ENCODE data around the gene GHRL.

Gene GHRL

DNA sequence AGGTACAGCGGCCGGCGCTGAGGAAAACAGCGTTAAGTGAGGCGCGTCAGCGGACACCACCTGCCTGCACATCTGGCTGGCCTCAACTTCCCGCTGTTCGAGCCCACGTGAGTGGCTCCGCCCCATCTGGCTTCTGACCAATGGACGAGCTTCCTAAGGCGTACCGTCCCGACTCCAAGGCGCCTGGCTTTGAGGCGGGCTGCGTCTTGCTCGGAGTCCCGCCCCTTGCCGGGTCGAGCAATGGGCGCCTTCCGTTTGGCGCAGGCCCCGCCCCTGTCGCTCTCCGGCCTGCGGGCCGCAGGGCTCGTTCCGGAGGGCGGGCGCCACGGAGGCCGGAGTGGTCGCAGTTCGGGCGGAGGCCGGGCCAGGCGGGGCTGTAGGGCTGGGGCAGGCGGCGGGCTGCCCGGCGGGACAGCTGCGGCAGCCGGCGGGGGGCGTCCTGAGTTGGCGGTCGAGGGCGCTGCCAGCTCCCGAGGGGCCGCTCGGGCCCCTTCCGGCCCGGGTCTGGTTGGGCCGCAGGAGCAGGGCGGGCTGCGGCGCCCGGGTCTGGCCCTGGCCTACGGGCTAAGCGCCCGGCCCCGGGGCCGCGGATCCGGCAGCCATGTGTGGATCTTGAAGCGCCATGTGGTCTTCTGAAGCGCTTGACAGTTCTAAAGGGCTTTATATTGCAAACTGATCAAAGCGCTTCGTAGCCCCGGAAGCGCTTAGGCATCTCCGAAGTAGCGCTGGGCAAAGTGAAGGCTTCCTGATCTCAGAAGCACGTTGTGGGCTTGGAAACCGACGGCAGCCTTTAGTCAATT is 44.4 kb downstream of the GHRL start, which contains the start of gene TATDN2:
TSS of gene TATDN2 (plus strand) at position 276 of the 800 bp plus-strand sequence. CDS start 742 bp downstream, outside the sequence.
- peak within 1 kb of the TSS; percentile 64 for H3K27ac ChIP-seq (ENCODE audit: low read depth, low read length)
- H3K79me2 ChIP-seq (ENCODE audit: insufficient read depth, low read length): peaks cover 44% of the 10 kb centered on the region
- H3K4me3 ChIP-seq (ENCODE audit: insufficient read depth, low read length, poor library complexity, severe bottlenecking): peak within 1 kb of the TSS; percentile 77
- H2AFZ ChIP-seq (ENCODE audit: low read depth, low read length, severe bottlenecking): peak within 1 kb of the TSS; percentile 66
- peaks cover 19% of the 10 kb centered on the region; the same call in 1 of the 2 replicates for H3K9me3 ChIP-seq (ENCODE audit: insufficient read depth, low read length)
- no peaks in the 10 kb centered on the region for H3K27me3 ChIP-seq (ENCODE audit: low read length)
- H3K36me3 ChIP-seq (ENCODE audit: low read length): no peaks in the 10 kb centered on the region; the same call in 1 of the 2 replicates
- H3K4me2 ChIP-seq (ENCODE audit: low read depth, low read length, poor library complexity, severe bottlenecking): peak within 1 kb of the TSS; percentile 86
- H4K20me1 ChIP-seq (ENCODE audit: low read depth, low read length): no peaks in the 10 kb centered on the region
- H3F3A ChIP-seq (ENCODE audit: insufficient read depth): 0 out of 2 replicates have a peak, but pooled peaks cover 7% of the 10 kb centered on the region
- no peak for TF ChIP-seq EZH2phosphoT487 (conservative IDR thresholded peaks at IDR 0.05; ENCODE audit: low read length)
- TF ChIP-seq, protein P1, sequence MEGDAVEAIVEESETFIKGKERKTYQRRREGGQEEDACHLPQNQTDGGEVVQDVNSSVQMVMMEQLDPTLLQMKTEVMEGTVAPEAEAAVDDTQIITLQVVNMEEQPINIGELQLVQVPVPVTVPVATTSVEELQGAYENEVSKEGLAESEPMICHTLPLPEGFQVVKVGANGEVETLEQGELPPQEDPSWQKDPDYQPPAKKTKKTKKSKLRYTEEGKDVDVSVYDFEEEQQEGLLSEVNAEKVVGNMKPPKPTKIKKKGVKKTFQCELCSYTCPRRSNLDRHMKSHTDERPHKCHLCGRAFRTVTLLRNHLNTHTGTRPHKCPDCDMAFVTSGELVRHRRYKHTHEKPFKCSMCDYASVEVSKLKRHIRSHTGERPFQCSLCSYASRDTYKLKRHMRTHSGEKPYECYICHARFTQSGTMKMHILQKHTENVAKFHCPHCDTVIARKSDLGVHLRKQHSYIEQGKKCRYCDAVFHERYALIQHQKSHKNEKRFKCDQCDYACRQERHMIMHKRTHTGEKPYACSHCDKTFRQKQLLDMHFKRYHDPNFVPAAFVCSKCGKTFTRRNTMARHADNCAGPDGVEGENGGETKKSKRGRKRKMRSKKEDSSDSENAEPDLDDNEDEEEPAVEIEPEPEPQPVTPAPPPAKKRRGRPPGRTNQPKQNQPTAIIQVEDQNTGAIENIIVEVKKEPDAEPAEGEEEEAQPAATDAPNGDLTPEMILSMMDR (IDR thresholded peaks at IDR 0.05; ENCODE audit: insufficient read depth, low read length, poor library complexity, severe bottlenecking): no peak
- H3K9me2 ChIP-seq (replicated peaks; ENCODE audit: insufficient read depth, low read length): no peaks in the 10 kb centered on the region
- peak within 1 kb of the TSS; percentile 89 for H3K9ac ChIP-seq (ENCODE audit: low read length)

DNA sequence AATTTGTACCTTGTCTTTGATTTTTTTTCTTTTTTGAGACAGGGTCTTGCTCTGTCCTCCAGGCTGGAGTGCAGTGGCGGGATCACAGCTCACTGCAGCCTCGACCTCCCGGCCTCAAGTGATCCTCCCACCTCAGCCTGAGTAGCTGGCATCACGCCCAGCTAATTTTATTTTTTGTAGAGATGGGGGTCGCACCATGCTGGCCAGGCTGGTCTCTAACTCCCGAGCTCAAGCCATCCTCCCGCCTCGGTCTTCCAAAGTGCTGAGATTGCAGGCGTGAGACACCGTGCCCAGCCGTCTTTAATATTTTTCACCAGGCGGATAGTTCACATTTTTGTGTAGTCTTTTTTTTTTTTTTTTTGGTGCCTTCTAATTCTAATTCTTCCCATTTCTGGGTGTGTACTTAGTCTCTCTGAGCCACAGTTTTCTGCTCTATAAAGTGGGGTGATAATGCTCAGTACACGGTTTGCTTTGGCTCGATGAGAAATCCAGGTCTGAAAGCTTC is 45.0 kb downstream of the GHRL start:
- TF ChIP-seq, protein P1 (IDR thresholded peaks at IDR 0.05; ENCODE audit: insufficient read depth, low read length, poor library complexity, severe bottlenecking): no peak
- TF ChIP-seq EZH2phosphoT487 (conservative IDR thresholded peaks at IDR 0.05; ENCODE audit: low read length): no peak
- Histone ChIP-seq H3K36me3 (ENCODE audit: low read length) (no peaks in the 10 kb centered on the region; the same call in 1 of the 2 replicates), H3K79me2 (ENCODE audit: insufficient read depth, low read length) (peaks cover 37% of the 10 kb centered on the region), H3K9ac (ENCODE audit: low read length) (peak overlapping the region; percentile 42), H3K9me3 (ENCODE audit: insufficient read depth, low read length) (peaks cover 19% of the 10 kb centered on the region; the same call in 1 of the 2 replicates), H2AFZ (ENCODE audit: low read depth, low read length, severe bottlenecking) (peak overlapping the region; percentile 66), H3K9me2 (replicated peaks; ENCODE audit: insufficient read depth, low read length) (no peaks in the 10 kb centered on the region), H4K20me1 (ENCODE audit: low read depth, low read length) (no peaks in the 10 kb centered on the region), H3F3A (ENCODE audit: insufficient read depth) (0 out of 2 replicates have a peak, but pooled peaks cover 7% of the 10 kb centered on the region), H3K4me3 (ENCODE audit: insufficient read depth, low read length, poor library complexity, severe bottlenecking) (peak overlapping the region; percentile 31), H3K27me3 (ENCODE audit: low read length) (no peaks in the 10 kb centered on the region), H3K4me2 (ENCODE audit: low read depth, low read length, poor library complexity, severe bottlenecking) (peak overlapping the region; percentile 64), H3K27ac (ENCODE audit: low read depth, low read length) (peak overlapping the region; percentile 49)

DNA sequence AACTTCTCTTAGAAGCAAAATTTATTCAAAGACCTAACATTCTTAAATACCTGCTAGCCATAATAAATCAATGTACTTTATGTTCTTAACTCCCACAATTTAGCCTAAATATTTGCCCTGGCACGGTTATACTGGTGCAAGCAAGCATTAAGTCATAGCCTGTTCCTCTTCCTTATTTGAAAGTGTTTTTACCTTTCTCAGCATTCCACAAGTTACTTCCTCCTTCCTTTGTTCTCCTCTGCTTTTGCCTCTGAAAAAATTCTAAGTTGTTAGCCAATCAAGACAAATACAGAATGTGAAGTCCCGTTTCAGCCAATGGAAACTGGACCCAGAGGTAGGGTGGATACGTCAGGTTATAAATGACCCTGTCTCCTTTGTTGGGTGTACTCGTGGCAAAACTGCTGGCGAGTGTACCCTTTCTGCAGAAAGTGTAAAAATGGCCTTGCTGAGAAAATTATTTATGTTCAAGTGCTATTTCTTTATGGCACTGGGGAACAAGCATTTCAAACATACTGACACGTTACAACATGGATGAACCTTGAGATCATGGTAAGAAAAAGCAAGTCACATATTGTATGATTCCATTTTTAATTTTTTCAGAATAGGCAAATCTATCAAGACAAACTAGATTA is 47.5 kb downstream of the GHRL start:
- peaks cover 17% of the 10 kb centered on the region for H3K79me2 ChIP-seq (ENCODE audit: insufficient read depth, low read length)
- H3K9ac ChIP-seq (ENCODE audit: low read length): no peak overlapping the region
- H3K9me2 ChIP-seq (replicated peaks; ENCODE audit: insufficient read depth, low read length): no peaks in the 10 kb centered on the region
- 0 out of 2 replicates have a peak, but pooled peaks cover 3% of the 10 kb centered on the region for H3F3A ChIP-seq (ENCODE audit: insufficient read depth)
- no peak overlapping the region for H3K27ac ChIP-seq (ENCODE audit: low read depth, low read length)
- no peaks in the 10 kb centered on the region; the same call in 1 of the 2 replicates for H3K36me3 ChIP-seq (ENCODE audit: low read length)
- TF ChIP-seq, protein P1 (IDR thresholded peaks at IDR 0.05; ENCODE audit: insufficient read depth, low read length, poor library complexity, severe bottlenecking): no peak
- TF ChIP-seq EZH2phosphoT487 (conservative IDR thresholded peaks at IDR 0.05; ENCODE audit: low read length): no peak
- no peak overlapping the region for H3K4me2 ChIP-seq (ENCODE audit: low read depth, low read length, poor library complexity, severe bottlenecking)
- no peaks in the 10 kb centered on the region for H4K20me1 ChIP-seq (ENCODE audit: low read depth, low read length)
- H3K9me3 ChIP-seq (ENCODE audit: insufficient read depth, low read length): peaks cover 19% of the 10 kb centered on the region; the same call in 1 of the 2 replicates
- H3K27me3 ChIP-seq (ENCODE audit: low read length): no peaks in the 10 kb centered on the region
- H2AFZ ChIP-seq (ENCODE audit: low read depth, low read length, severe bottlenecking): no peak overlapping the region
- no peak overlapping the region for H3K4me3 ChIP-seq (ENCODE audit: insufficient read depth, low read length, poor library complexity, severe bottlenecking)
